Umbilical cord (tissue), 2 donors: ENCODE results near the gene MDFIC2. TPM values are rescaled to one million over a fixed set of nuclear protein-coding genes. Genes with fewer than 3 reads are reported as not detected.
A peak's percentile ranks its signal among the peaks of the same experiment; 100 is the strongest.

Experiments used
- DNase-seq: peaks from one replicate; pipeline ENCODE4 v3.0.0-alpha.2; 2015; ENCODE audit warnings: low spot score
- total RNA-seq: library from RNA; depleted of rRNA; stranded (reverse); fragments of >200 nt; gene quantifications from one replicate; pipeline ENCODE4 v1.2.3, GENCODE V29; 2014; ENCODE audit warnings: low replicate concordance; ENCODE audit not compliant: insufficient read depth

MDFIC2 gene
- total RNA-seq, 1 donor from 2014 or later, result not detected

GRCh38 chr3:70182166-70182565 is 130.3 kb downstream of the MDFIC2 start:
- peak; percentile 26 for DNase-seq

DNA sequence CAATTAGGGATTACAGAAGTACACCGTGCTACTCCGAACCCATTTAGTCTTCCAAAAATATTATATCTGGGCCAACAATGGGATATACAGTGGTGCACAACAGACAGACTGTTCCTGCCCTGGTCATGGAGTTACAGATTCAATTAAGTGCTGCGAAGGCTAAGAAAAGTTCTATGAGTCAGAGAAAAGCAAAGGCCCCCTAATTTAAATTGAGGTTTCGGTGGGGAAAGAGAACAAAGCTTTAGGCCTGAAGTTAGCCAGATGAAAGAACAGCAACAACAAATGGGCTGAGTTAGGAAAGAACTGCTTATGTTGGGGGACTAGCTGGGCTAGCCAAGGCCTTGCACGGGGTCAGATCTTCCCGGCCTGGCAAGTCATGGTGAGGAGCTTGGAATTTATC is 131.8 kb downstream of the MDFIC2 start:
- DNase-seq, result no peak

DNA sequence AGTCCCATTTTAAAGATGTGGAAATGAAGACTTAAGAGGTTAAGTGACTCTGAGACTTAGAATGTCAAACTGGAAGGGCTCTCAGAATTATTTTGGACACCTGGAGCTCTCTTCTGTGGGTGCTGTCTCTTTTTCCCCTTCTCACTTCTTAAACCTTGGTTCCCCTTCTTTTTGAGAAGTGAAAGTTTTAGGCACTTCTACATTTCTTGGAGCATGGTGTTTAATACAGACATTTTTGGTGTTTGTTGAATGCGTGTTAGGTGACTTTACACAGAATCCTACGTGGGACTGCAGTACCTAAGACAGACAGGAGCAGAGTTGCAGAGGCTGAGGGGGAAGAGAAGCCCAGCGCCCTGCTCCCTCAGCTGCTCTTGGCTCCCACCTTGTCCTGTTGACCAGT is 133.3 kb downstream of the MDFIC2 start:
- DNase-seq, result no peak

DNA sequence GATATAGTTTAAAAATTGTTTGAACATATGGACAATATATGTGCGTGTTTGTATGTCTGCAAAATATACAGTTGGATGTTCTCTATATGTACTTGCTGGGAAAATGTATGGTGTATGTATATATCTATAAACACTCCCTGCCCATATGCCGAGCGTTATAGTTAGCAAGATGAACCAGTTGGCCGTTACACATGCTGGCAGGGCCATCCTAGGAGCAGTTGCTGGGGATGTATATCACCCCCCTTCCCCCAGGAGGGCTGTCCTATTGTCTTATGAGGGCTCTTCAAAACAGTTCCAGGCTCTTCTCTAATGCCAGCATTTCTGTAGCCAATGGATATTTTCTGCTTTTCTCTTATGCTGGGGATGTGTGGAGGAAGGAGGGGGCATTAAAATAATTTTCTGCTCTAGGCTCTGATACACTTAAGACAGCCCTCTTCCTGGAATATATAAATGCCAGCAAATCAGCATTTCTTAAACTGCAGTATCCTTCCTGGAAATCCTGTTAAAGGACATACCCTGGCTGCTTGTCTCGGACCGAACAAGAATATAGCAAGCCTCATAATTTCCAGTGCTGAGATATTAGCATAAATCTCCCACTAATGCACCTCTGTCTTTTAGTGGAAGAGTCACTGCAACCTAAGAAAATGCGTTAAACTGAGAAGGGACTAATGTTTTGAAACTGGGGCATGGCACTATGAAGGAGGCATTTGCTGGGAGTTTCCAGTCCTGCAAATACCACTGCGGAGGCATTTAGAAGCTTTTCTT is 134.4 kb downstream of the MDFIC2 start:
- DNase-seq, result peak; percentile 87

GRCh38 chr3:70176224-70176623 is 136.2 kb downstream of the MDFIC2 start:
- no peak for DNase-seq

GRCh38 chr3:70156808-70157207 is 155.6 kb downstream of the MDFIC2 start:
- DNase-seq, result no peak

DNA sequence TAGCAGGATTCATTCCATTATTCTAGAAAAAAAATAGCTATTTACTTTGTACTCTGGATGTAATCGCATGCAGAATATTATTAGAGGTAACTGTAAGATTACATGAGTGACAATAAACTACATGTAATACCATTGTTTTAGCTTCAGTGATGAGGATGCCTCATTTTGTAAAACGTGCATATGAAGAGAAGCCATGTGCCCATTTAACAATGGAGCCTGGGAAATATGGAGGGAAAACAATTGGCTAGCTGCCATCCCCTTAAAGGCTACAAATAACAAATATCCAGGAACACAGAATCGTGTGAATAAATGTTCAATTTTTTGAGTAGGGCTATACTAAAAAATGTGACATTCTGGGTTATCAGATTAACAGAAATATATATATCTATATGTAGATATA is 161.8 kb downstream of the MDFIC2 start:
- DNase-seq, result no peak

DNA sequence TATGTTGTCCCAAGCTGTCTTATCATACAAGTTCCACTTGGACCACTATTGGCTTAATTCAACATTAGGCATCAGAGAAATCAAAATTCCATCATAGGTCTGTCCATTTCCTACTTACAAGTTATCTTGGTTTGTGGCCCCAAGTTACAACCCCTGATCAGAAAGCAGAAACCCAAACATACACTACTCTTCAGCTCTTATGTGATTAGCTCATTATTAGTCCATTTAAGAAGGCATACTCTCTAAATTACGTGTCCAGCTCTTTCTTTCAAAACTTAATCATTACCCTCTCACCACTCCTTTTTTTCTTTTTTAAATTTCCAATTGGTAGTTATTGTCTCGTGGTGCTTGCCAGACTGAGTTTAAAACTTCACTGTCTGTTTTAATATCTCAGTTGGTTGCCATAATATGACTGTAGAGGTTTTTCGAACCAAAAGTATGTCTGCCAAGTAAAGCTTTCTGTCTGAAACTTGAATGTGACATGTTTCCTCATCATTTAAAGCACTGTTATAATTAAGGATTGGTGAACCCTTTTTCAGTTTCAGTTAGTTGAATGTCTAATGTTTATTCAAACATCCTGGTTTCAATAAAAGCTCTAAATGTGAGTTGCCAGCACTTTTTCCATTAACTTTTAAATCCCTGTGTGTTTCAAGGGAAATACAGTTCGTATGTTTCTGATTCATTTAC is 162.6 kb downstream of the MDFIC2 start:
- no peak for DNase-seq
